Type B pancreatic cell (in vitro differentiated cells): ENCODE data around the gene ADAM33. TPM values are rescaled to one million over a fixed set of nuclear protein-coding genes. Genes with fewer than 3 reads are reported as not detected.

Experiments used
- DNase-seq: peaks from one replicate; pipeline ENCODE4 v3.0.0; 2021; ENCODE audit warnings: mixed read lengths; ENCODE audit not compliant: unreplicated experiment; ENCODE audit errors: extremely low spot score
- H3K27ac Mint-ChIP-seq: 2 replicates; pipeline ENCODE4 v1.8.0; 2021; ENCODE audit warnings: mild to moderate bottlenecking, mixed read lengths
- H3K27me3 Mint-ChIP-seq: 2 replicates; pipeline ENCODE4 v1.8.0; 2021; ENCODE audit warnings: mixed read lengths
- H3K36me3 Mint-ChIP-seq: 2 replicates; pipeline ENCODE4 v1.8.0; 2021; ENCODE audit warnings: mixed read lengths
- H3K4me1 Mint-ChIP-seq: one replicate; pipeline ENCODE4 v1.8.0; 2021; ENCODE audit warnings: mixed read lengths; ENCODE audit not compliant: unreplicated experiment
- H3K4me3 Mint-ChIP-seq: 2 replicates; pipeline ENCODE4 v1.8.0; 2021; ENCODE audit warnings: mild to moderate bottlenecking, mixed read lengths
- H3K9me3 Mint-ChIP-seq: 2 replicates; pipeline ENCODE4 v1.8.0; 2021; ENCODE audit warnings: mixed read lengths
- total RNA-seq: library from RNA; stranded (reverse); gene quantifications from 2 replicates; pipeline ENCODE4 v1.2.1, GENCODE V29; 2021; ENCODE audit warnings: low replicate concordance
- TF ChIP-seq, protein P1 (sequence below): fragments of 200-600 bp; sonication (generic); conservative IDR thresholded peaks from 2 replicates; pipeline ENCODE4 v1.5.0; 2021; ENCODE audit warnings: antibody characterized with exemption, mild to moderate bottlenecking

Gene ADAM33
- total RNA-seq, 1 donor from 2014 or later = 8.2 TPM

DNA sequence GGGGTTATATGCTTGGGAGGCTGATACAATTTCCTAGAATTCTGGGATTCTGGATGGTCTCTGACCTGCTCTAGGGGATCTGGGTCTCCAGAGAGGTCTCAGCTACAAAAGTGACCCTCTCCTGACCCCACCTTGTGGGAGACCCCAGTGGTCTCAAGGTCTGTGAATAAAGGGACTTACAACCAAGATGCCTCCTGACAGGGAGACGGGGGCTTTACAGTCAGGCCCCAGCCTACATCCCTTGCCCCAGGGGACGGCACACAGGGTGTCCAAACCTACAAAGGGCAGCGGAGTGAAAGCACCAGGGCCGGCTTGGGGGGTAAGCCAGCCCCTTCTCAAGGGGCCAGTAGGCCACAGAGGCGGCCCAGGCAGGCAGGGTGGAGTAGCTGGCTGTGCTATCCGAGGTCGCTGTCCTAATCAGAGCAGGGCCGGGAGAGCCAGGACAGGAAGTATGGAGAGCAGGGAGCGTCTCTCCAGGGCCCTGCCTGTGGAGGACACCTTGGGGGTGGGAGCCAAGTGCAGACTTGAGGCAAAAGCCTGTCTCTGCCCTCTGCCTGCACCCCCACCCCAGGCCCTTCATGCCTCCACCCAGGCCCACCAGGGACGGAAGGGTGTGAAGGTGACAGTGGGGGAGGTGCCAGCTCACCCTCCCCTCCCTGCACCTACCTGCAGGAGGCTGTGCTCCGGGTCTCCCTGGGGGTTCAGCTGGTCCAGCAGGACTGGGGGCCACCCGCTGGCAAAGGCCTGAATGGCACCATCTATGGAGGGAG, 22.1 kb downstream of the ADAM33 start:
- Mint-ChIP-seq H3K9me3 (no peaks in the 10 kb centered on the region), H3K27ac (no peak overlapping the region)

DNA sequence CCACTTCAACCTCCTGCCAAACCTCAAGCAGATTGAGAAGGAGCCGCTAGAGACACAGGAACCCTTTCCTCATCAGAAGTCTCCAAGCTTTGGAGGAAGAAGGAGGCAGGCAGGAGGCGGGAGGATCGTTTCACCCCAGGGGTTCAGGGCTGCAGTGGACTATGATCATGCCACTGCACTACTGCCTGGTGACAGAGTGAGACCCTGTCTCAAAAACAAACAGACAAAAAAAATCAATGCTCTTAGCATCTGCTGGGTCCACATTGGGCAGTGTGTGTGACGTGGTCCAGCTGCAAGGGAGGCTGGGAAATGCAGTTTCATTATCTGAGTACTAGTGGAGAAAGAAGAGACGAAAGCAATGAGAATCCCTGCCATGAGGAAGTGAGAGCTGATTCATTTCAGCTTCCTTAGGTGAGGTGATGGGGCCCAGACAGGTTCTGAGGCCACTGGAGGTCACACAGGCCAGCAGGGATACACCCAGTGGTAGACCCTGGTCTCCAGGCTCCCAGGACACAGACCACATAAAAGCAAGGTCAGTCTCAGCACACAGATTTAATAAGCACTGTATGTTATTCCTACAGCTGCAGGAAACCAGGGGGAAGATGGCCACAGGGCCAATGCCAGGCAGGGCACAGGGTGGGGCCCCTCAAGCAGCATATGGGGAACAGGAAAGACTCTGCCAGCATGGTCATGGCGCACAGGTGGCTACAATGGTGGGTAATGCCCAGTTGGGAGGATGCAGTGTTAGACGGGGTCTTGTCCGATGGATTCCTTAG, 22.9 kb downstream of the ADAM33 start:
- Mint-ChIP-seq H3K9me3 (no peaks in the 10 kb centered on the region), H3K4me1 (peaks cover 6% of the 10 kb centered on the region), H3K36me3 (no peaks in the 10 kb centered on the region), H3K4me3 (no peak overlapping the region), H3K27me3 (peaks cover 40% of the 10 kb centered on the region), H3K27ac (no peak overlapping the region)
- TF ChIP-seq, protein P1, sequence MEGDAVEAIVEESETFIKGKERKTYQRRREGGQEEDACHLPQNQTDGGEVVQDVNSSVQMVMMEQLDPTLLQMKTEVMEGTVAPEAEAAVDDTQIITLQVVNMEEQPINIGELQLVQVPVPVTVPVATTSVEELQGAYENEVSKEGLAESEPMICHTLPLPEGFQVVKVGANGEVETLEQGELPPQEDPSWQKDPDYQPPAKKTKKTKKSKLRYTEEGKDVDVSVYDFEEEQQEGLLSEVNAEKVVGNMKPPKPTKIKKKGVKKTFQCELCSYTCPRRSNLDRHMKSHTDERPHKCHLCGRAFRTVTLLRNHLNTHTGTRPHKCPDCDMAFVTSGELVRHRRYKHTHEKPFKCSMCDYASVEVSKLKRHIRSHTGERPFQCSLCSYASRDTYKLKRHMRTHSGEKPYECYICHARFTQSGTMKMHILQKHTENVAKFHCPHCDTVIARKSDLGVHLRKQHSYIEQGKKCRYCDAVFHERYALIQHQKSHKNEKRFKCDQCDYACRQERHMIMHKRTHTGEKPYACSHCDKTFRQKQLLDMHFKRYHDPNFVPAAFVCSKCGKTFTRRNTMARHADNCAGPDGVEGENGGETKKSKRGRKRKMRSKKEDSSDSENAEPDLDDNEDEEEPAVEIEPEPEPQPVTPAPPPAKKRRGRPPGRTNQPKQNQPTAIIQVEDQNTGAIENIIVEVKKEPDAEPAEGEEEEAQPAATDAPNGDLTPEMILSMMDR = no peak
- peak; percentile 48 for DNase-seq

More for the DNA sequence above, 22.1 kb downstream of the ADAM33 start:
- H3K4me3 Mint-ChIP-seq = no peak overlapping the region
- H3K27me3 Mint-ChIP-seq = peaks cover 43% of the 10 kb centered on the region
- TF ChIP-seq, protein P1 = no peak
- no peak for DNase-seq
- H3K4me1 Mint-ChIP-seq = peaks cover 6% of the 10 kb centered on the region
- H3K36me3 Mint-ChIP-seq = no peaks in the 10 kb centered on the region

GRCh38 chr20:3658019-3658715, 23.6 kb downstream of the ADAM33 start:
- Mint-ChIP-seq H3K4me1 (peaks cover 6% of the 10 kb centered on the region), H3K36me3 (no peaks in the 10 kb centered on the region), H3K27ac (no peak overlapping the region), H3K4me3 (no peak overlapping the region), H3K27me3 (peaks cover 33% of the 10 kb centered on the region), H3K9me3 (no peaks in the 10 kb centered on the region)
- TF ChIP-seq, protein P1 = no peak
- DNase-seq = no peak

DNA sequence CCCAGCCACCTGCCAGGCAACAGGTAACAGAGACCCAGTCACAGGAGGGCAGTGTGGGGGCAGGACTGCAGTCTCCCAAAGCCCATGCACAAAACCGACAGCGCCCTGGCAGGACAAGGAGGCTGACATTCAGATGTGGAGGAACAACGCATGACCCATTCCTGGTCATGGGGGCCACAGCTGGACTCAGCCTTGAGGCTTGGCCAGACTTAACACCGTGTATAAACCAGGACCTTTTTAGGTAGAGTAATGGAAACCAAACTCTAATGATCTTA, 26.7 kb downstream of the ADAM33 start:
- peaks cover 13% of the 10 kb centered on the region for H3K27me3 Mint-ChIP-seq
- DNase-seq = no peak
- TF ChIP-seq, protein P1 = no peak
- H3K27ac Mint-ChIP-seq = peak overlapping the region; percentile 34
- no peaks in the 10 kb centered on the region for H3K9me3 Mint-ChIP-seq
- H3K36me3 Mint-ChIP-seq = no peaks in the 10 kb centered on the region
- H3K4me3 Mint-ChIP-seq = no peak overlapping the region
- H3K4me1 Mint-ChIP-seq = peaks cover 6% of the 10 kb centered on the region

GRCh38 chr20:3654326-3655130, 27.3 kb downstream of the ADAM33 start:
- Mint-ChIP-seq H3K4me1 (peaks cover 6% of the 10 kb centered on the region), H3K36me3 (no peaks in the 10 kb centered on the region), H3K9me3 (no peaks in the 10 kb centered on the region), H3K27me3 (peaks cover 9% of the 10 kb centered on the region), H3K4me3 (no peak overlapping the region), H3K27ac (peak overlapping the region; percentile 34)
- no peak for DNase-seq
- TF ChIP-seq, protein P1 = no peak
